GM23338 (cell line): Measurements from ENCODE around the gene DIP2C. TPM values are rescaled to one million over a fixed set of nuclear protein-coding genes. Genes with fewer than 3 reads are reported as not detected.

ENCODE experiments used
- ATAC-seq: fragments of 200-7000 bp; cut with Tn5 transposase; 3 replicates; pipeline ENCODE4 v1.9.1; 2020
- DNase-seq: peaks from one replicate; pipeline ENCODE4 v3.0.0-alpha.2; 2015; ENCODE audit warnings: low spot score
- H2AFZ ChIP-seq: fragments of 200-600 bp; sonication (generic); 2 replicates; pipeline ENCODE4 v1.8.0; 2016; ENCODE audit warnings: antibody characterized with exemption, mild to moderate bottlenecking, moderate library complexity
- H3F3A ChIP-seq: fragments of 200-600 bp; sonication (generic); replicated peaks from 2 replicates; pipeline ENCODE4 v1.8.0; 2017; ENCODE audit warnings: antibody characterized with exemption, mixed run types, low read depth
- H3K27ac ChIP-seq: fragments of 200-600 bp; sonication (generic); 2 replicates; pipeline ENCODE4 v1.6.1; 2016; ENCODE audit warnings: low read depth
- H3K27me3 ChIP-seq: fragments of 200-600 bp; sonication (generic); 2 replicates; pipeline ENCODE4 v1.8.0; 2016; ENCODE audit warnings: mild to moderate bottlenecking, mixed run types, moderate library complexity; ENCODE audit not compliant: insufficient read depth
- H3K36me3 ChIP-seq: fragments of 200-600 bp; sonication (generic); 2 replicates; pipeline ENCODE4 v1.8.0; 2016; ENCODE audit warnings: mild to moderate bottlenecking; ENCODE audit not compliant: insufficient read depth
- H3K4me1 ChIP-seq: fragments of 200-600 bp; sonication (generic); 2 replicates; pipeline ENCODE4 v1.8.0; 2016; ENCODE audit warnings: mild to moderate bottlenecking, moderate library complexity; ENCODE audit not compliant: insufficient read depth
- H3K4me2 ChIP-seq: fragments of 200-600 bp; sonication (generic); 2 replicates; pipeline ENCODE4 v1.7.1; 2017; ENCODE audit warnings: mixed run types
- H3K4me3 ChIP-seq: fragments of 200-600 bp; sonication (generic); 2 replicates; pipeline ENCODE4 v1.6.1; 2016; ENCODE audit warnings: mixed run types
- H3K79me2 ChIP-seq: fragments of 200-600 bp; sonication (generic); replicated peaks from 2 replicates; pipeline ENCODE4 v1.8.0; 2017; ENCODE audit warnings: mild to moderate bottlenecking; ENCODE audit not compliant: insufficient read depth
- H3K9me2 ChIP-seq: fragments of 200-600 bp; sonication (generic); 2 replicates; pipeline ENCODE4 v1.8.0; 2017; ENCODE audit not compliant: insufficient read depth
- H4K20me1 ChIP-seq: fragments of 200-600 bp; sonication (generic); replicated peaks from 2 replicates; pipeline ENCODE4 v1.8.0; 2017; ENCODE audit warnings: mild to moderate bottlenecking; ENCODE audit not compliant: insufficient read depth
- H3K27ac Mint-ChIP-seq: 2 replicates; pipeline ENCODE4 v1.8.0; 2020; ENCODE audit warnings: inconsistent platforms, mild to moderate bottlenecking, moderate library complexity, mixed read lengths
- H3K27me3 Mint-ChIP-seq: 3 replicates; pipeline ENCODE4 v1.8.0; 2022; ENCODE audit warnings: low read depth, mild to moderate bottlenecking, moderate library complexity, mixed read lengths, inconsistent platforms; ENCODE audit not compliant: insufficient read depth, poor library complexity
- H3K36me3 Mint-ChIP-seq: 3 replicates; pipeline ENCODE4 v1.8.0; 2021; ENCODE audit warnings: low read depth, mild to moderate bottlenecking, inconsistent platforms, moderate library complexity, mixed read lengths
- H3K4me1 Mint-ChIP-seq: 3 replicates; pipeline ENCODE4 v1.8.0; 2020; ENCODE audit warnings: mild to moderate bottlenecking, inconsistent platforms, mixed read lengths
- H3K4me3 Mint-ChIP-seq: 3 replicates; pipeline ENCODE4 v1.8.0; 2021; ENCODE audit warnings: moderate library complexity, mild to moderate bottlenecking, inconsistent platforms, mixed read lengths
- H3K9me3 Mint-ChIP-seq: 3 replicates; pipeline ENCODE4 v1.8.0; 2020; ENCODE audit warnings: moderate library complexity, mild to moderate bottlenecking, inconsistent platforms, mixed read lengths
- CREB1 ChIP-seq: fragments of 250-450 bp; sonication (Bioruptor Pico); IDR thresholded peaks from 2 replicates; pipeline ENCODE4 v1.5.0; 2020; ENCODE audit warnings: low read depth, mild to moderate bottlenecking, moderate library complexity
- EZH2 ChIP-seq: fragments of 200-600 bp; sonication (generic); IDR thresholded peaks from one replicate; pipeline ENCODE4 v1.8.0; 2017; ENCODE audit warnings: antibody characterized with exemption, mild to moderate bottlenecking, low read depth; ENCODE audit not compliant: unreplicated experiment
- EZH2phosphoT487 ChIP-seq: fragments of 200-600 bp; sonication (generic); IDR thresholded peaks from one replicate; pipeline ENCODE4 v1.8.1; 2018; ENCODE audit warnings: antibody characterized with exemption; ENCODE audit not compliant: unreplicated experiment
- JUNB ChIP-seq: IDR thresholded peaks from one replicate; pipeline ENCODE4 v1.6.1; 2016; ENCODE audit warnings: antibody characterized with exemption; ENCODE audit not compliant: unreplicated experiment
- NANOG ChIP-seq: IDR thresholded peaks from 2 replicates; pipeline ENCODE4 v1.6.1; 2016; ENCODE audit warnings: antibody characterized with exemption, borderline replicate concordance
- POLR2AphosphoS5 ChIP-seq: IDR thresholded peaks from 2 replicates; pipeline ENCODE4 v1.6.1; 2016; ENCODE audit warnings: antibody characterized with exemption, low read depth
- STAT1 ChIP-seq: IDR thresholded peaks from one replicate; pipeline ENCODE4 v1.6.1; 2016; ENCODE audit warnings: antibody characterized with exemption; ENCODE audit not compliant: unreplicated experiment
- ZNF114 ChIP-seq: fragments of 250-450 bp; sonication (Bioruptor Pico); IDR thresholded peaks from 2 replicates; pipeline ENCODE4 v1.5.0; 2020; ENCODE audit warnings: mild to moderate bottlenecking, moderate library complexity
- ZNF331 ChIP-seq: fragments of 250-450 bp; sonication (Bioruptor Pico); IDR thresholded peaks from 2 replicates; pipeline ENCODE4 v1.5.0; 2020; ENCODE audit warnings: low read depth, mild to moderate bottlenecking, moderate library complexity
- polyA plus RNA-seq: library from polyadenylated mRNA; unstranded; fragments of >200 nt; fragmentation: Nextera tagmentation; extraction: Ambion mirVana; gene quantifications from 2 replicates; pipeline ENCODE4 v1.2.1, GENCODE V29; 2016
- total RNA-seq: library from RNA; depleted of rRNA; stranded (reverse); fragments of >200 nt; shearing (Covaris generic); gene quantifications from 2 replicates; pipeline ENCODE4 v1.2.3, GENCODE V29; 2014
- TF ChIP-seq, protein P1 (sequence below): IDR thresholded peaks from 2 replicates; pipeline ENCODE4 v1.6.1; 2016; ENCODE audit warnings: antibody characterized with exemption
- TF ChIP-seq, protein P2 (sequence below): IDR thresholded peaks from one replicate; pipeline ENCODE4 v1.6.1; 2018; ENCODE audit warnings: antibody characterized with exemption; ENCODE audit not compliant: unreplicated experiment
- TF ChIP-seq, protein P3 (sequence below), 2 experiments: fragments of 200-600 bp in 1 of 2; sonication (generic) in 1 of 2; conservative IDR thresholded peaks; 2 replicates each; pipeline versions ENCODE4 v1.5.1 to v1.6.1; 2016 to 2017; ENCODE audit warnings: antibody characterized with exemption in 2 of 2, low read depth in 2 of 2, mild to moderate bottlenecking in 2 of 2, moderate library complexity in 1 of 2
- TF ChIP-seq, protein P4 (sequence below): fragments of 250-450 bp; sonication (Bioruptor Pico); IDR thresholded peaks from 2 replicates; pipeline ENCODE4 v1.5.0; 2020; ENCODE audit warnings: mild to moderate bottlenecking, moderate library complexity

Gene DIP2C
- total and polyA plus RNA-seq, 2 experiments from 2014 or later, result 5.1 to 7.7 TPM

DNA sequence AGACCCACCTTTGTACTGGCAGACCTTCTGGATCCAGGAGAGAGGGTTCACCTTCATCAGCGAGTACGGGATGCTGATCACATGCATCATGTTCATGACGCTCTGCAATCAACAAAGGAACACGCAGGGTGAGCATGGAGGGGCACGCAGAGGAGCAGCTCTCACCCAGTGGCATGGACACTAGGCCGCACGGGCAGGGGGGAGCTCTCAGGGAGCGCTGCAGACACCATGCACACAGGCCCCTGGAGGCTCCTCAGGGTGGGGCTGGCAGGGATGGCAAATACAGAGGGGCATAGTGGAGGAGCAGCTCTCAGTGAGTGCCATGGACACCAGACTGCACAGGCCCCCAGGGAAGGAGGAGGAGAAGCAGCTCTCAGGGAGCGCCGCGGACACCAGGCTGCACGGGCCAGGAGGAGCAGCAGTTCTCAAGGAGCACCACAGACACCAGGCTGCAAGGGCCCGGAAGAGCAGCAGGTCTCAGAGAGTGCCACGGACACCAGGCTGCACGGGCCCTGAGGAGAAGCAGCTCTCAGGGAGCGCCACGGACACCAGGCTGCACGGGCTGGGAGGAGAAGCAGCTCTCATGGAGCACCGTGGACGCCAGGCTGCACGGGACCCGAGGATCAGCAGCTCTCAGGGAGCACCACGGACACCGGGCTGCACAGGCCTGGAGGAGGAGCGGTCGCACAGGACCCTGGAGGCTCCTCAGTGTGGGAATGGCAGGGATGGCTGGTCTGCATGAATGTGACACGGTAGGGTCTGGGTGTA, 304.7 kb downstream of the DIP2C start:
- H3K27ac ChIP-seq, result no peak overlapping the region
- DNase-seq (no peak), ATAC-seq (no peak)
- H3K36me3 ChIP-seq, result no peaks in the 10 kb centered on the region
- H3K27me3 ChIP-seq, result no peaks in the 10 kb centered on the region
- Mint-ChIP-seq H3K36me3 (peaks cover 3% of the 10 kb centered on the region; the same call in 2 of the 3 replicates), H3K27ac (no peak overlapping the region), H3K9me3 (no peaks in the 10 kb centered on the region), H3K4me3 (no peak overlapping the region), H3K27me3 (peaks cover 3% of the 10 kb centered on the region), H3K4me1 (no peaks in the 10 kb centered on the region; the same call in 2 of the 3 replicates)
- H3K79me2 ChIP-seq, result no peaks in the 10 kb centered on the region
- no peak overlapping the region for H2AFZ ChIP-seq
- H3K4me3 ChIP-seq, result no peak overlapping the region
- no peaks in the 10 kb centered on the region for H3K9me2 ChIP-seq
- H3K4me2 ChIP-seq, result no peak overlapping the region
- no peaks in the 10 kb centered on the region for H3F3A ChIP-seq
- TF ChIP-seq, protein P1, sequence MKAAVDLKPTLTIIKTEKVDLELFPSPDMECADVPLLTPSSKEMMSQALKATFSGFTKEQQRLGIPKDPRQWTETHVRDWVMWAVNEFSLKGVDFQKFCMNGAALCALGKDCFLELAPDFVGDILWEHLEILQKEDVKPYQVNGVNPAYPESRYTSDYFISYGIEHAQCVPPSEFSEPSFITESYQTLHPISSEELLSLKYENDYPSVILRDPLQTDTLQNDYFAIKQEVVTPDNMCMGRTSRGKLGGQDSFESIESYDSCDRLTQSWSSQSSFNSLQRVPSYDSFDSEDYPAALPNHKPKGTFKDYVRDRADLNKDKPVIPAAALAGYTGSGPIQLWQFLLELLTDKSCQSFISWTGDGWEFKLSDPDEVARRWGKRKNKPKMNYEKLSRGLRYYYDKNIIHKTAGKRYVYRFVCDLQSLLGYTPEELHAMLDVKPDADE, result no peak
- TF ChIP-seq NANOG (no peak), CREB1 (CRISPR knock-in tag) (no peak), EZH2phosphoT487 (no peak), JUNB (no peak), STAT1 (no peak), ZNF331 (CRISPR knock-in tag) (no peak), POLR2AphosphoS5 (no peak), EZH2 (no peak), ZNF114 (CRISPR knock-in tag) (no peak)
- TF ChIP-seq, protein P2, sequence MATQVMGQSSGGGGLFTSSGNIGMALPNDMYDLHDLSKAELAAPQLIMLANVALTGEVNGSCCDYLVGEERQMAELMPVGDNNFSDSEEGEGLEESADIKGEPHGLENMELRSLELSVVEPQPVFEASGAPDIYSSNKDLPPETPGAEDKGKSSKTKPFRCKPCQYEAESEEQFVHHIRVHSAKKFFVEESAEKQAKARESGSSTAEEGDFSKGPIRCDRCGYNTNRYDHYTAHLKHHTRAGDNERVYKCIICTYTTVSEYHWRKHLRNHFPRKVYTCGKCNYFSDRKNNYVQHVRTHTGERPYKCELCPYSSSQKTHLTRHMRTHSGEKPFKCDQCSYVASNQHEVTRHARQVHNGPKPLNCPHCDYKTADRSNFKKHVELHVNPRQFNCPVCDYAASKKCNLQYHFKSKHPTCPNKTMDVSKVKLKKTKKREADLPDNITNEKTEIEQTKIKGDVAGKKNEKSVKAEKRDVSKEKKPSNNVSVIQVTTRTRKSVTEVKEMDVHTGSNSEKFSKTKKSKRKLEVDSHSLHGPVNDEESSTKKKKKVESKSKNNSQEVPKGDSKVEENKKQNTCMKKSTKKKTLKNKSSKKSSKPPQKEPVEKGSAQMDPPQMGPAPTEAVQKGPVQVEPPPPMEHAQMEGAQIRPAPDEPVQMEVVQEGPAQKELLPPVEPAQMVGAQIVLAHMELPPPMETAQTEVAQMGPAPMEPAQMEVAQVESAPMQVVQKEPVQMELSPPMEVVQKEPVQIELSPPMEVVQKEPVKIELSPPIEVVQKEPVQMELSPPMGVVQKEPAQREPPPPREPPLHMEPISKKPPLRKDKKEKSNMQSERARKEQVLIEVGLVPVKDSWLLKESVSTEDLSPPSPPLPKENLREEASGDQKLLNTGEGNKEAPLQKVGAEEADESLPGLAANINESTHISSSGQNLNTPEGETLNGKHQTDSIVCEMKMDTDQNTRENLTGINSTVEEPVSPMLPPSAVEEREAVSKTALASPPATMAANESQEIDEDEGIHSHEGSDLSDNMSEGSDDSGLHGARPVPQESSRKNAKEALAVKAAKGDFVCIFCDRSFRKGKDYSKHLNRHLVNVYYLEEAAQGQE, result no peak
- TF ChIP-seq, protein P3, sequence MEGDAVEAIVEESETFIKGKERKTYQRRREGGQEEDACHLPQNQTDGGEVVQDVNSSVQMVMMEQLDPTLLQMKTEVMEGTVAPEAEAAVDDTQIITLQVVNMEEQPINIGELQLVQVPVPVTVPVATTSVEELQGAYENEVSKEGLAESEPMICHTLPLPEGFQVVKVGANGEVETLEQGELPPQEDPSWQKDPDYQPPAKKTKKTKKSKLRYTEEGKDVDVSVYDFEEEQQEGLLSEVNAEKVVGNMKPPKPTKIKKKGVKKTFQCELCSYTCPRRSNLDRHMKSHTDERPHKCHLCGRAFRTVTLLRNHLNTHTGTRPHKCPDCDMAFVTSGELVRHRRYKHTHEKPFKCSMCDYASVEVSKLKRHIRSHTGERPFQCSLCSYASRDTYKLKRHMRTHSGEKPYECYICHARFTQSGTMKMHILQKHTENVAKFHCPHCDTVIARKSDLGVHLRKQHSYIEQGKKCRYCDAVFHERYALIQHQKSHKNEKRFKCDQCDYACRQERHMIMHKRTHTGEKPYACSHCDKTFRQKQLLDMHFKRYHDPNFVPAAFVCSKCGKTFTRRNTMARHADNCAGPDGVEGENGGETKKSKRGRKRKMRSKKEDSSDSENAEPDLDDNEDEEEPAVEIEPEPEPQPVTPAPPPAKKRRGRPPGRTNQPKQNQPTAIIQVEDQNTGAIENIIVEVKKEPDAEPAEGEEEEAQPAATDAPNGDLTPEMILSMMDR (conservative IDR thresholded peaks at IDR 0.05; ENCODE audit: low read depth in 2 of 2), result no peak
- TF ChIP-seq, protein P4, sequence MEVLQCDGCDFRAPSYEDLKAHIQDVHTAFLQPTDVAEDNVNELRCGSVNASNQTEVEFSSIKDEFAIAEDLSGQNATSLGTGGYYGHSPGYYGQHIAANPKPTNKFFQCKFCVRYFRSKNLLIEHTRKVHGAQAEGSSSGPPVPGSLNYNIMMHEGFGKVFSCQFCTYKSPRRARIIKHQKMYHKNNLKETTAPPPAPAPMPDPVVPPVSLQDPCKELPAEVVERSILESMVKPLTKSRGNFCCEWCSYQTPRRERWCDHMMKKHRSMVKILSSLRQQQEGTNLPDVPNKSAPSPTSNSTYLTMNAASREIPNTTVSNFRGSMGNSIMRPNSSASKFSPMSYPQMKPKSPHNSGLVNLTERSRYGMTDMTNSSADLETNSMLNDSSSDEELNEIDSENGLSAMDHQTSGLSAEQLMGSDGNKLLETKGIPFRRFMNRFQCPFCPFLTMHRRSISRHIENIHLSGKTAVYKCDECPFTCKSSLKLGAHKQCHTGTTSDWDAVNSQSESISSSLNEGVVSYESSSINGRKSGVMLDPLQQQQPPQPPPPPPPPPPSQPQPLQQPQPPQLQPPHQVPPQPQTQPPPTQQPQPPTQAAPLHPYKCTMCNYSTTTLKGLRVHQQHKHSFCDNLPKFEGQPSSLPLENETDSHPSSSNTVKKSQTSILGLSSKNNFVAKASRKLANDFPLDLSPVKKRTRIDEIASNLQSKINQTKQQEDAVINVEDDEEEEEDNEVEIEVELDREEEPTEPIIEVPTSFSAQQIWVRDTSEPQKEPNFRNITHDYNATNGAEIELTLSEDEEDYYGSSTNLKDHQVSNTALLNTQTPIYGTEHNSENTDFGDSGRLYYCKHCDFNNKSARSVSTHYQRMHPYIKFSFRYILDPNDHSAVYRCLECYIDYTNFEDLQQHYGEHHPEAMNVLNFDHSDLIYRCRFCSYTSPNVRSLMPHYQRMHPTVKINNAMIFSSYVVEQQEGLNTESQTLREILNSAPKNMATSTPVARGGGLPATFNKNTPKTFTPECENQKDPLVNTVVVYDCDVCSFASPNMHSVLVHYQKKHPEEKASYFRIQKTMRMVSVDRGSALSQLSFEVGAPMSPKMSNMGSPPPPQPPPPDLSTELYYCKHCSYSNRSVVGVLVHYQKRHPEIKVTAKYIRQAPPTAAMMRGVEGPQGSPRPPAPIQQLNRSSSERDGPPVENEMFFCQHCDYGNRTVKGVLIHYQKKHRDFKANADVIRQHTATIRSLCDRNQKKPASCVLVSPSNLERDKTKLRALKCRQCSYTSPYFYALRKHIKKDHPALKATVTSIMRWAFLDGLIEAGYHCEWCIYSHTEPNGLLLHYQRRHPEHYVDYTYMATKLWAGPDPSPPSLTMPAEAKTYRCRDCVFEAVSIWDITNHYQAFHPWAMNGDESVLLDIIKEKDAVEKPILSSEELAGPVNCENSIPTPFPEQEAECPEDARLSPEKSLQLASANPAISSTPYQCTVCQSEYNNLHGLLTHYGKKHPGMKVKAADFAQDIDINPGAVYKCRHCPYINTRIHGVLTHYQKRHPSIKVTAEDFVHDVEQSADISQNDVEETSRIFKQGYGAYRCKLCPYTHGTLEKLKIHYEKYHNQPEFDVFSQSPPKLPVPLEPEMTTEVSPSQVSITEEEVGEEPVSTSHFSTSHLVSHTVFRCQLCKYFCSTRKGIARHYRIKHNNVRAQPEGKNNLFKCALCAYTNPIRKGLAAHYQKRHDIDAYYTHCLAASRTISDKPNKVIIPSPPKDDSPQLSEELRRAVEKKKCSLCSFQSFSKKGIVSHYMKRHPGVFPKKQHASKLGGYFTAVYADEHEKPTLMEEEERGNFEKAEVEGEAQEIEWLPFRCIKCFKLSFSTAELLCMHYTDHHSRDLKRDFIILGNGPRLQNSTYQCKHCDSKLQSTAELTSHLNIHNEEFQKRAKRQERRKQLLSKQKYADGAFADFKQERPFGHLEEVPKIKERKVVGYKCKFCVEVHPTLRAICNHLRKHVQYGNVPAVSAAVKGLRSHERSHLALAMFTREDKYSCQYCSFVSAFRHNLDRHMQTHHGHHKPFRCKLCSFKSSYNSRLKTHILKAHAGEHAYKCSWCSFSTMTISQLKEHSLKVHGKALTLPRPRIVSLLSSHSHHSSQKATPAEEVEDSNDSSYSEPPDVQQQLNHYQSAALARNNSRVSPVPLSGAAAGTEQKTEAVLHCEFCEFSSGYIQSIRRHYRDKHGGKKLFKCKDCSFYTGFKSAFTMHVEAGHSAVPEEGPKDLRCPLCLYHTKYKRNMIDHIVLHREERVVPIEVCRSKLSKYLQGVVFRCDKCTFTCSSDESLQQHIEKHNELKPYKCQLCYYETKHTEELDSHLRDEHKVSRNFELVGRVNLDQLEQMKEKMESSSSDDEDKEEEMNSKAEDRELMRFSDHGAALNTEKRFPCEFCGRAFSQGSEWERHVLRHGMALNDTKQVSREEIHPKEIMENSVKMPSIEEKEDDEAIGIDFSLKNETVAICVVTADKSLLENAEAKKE, result no peak
- no peaks in the 10 kb centered on the region for H3K4me1 ChIP-seq
- H4K20me1 ChIP-seq, result no peaks in the 10 kb centered on the region
